ENCODE results near the gene KCNJ14. TPM values are rescaled to one million over a fixed set of nuclear protein-coding genes. Genes with fewer than 3 reads are reported as not detected.
A peak's percentile ranks its signal among the peaks of the same experiment; 100 is the strongest.

KCNJ14 gene
- total RNA-seq, 1 donor from 2014 or later, result 0.54 TPM

GRCh38 chr19:48499316-48500090, 44.1 kb downstream of the KCNJ14 start:
- H3K4me3 ChIP-seq (ENCODE audit: low read depth, low read length), result no peak overlapping the region
- H3K36me3 ChIP-seq (ENCODE audit: control insufficient read depth, insufficient read depth, low read length), result no peaks in the 10 kb centered on the region
- DNase-seq (ENCODE audit: low read depth), result no peak
- peaks cover 44% of the 10 kb centered on the region for H3K27me3 ChIP-seq (ENCODE audit: control insufficient read depth, insufficient read depth, low read length)
- no peak for TF ChIP-seq CTCF (IDR thresholded peaks at IDR 0.05; ENCODE audit: insufficient read depth, low read length, poor library complexity, severe bottlenecking)

- peak overlapping the region; percentile 31 for H3K4me3 ChIP-seq (ENCODE audit: low read depth, low read length)
- H3K27me3 ChIP-seq (ENCODE audit: control insufficient read depth, insufficient read depth, low read length), result peaks cover 44% of the 10 kb centered on the region
- no peak for DNase-seq (ENCODE audit: low read depth)
- TF ChIP-seq CTCF (IDR thresholded peaks at IDR 0.05; ENCODE audit: insufficient read depth, low read length, poor library complexity, severe bottlenecking), result no peak
- H3K36me3 ChIP-seq (ENCODE audit: control insufficient read depth, insufficient read depth, low read length), result no peaks in the 10 kb centered on the region
Measured at GRCh38 chr19:48500830-48501493, 45.6 kb downstream of the KCNJ14 start.

GRCh38 chr19:48501494-48502349, 46.3 kb downstream of the KCNJ14 start:
- Histone ChIP-seq H3K4me3 (ENCODE audit: low read depth, low read length) (peak overlapping the region; percentile 31), H3K27me3 (ENCODE audit: control insufficient read depth, insufficient read depth, low read length) (peaks cover 44% of the 10 kb centered on the region), H3K36me3 (ENCODE audit: control insufficient read depth, insufficient read depth, low read length) (no peaks in the 10 kb centered on the region)
- peak; percentile 68 for DNase-seq (ENCODE audit: low read depth)
- TF ChIP-seq CTCF (IDR thresholded peaks at IDR 0.05; ENCODE audit: insufficient read depth, low read length, poor library complexity, severe bottlenecking), result no peak

- Histone ChIP-seq H3K27me3 (ENCODE audit: control insufficient read depth, insufficient read depth, low read length) (peaks cover 38% of the 10 kb centered on the region), H3K4me3 (ENCODE audit: low read depth, low read length) (peak overlapping the region; percentile 28), H3K36me3 (ENCODE audit: control insufficient read depth, insufficient read depth, low read length) (no peaks in the 10 kb centered on the region)
- no peak for DNase-seq (ENCODE audit: low read depth)
- TF ChIP-seq CTCF (IDR thresholded peaks at IDR 0.05; ENCODE audit: insufficient read depth, low read length, poor library complexity, severe bottlenecking), result no peak
Measured at GRCh38 chr19:48502350-48503018, 47.1 kb downstream of the KCNJ14 start.

- no peak for DNase-seq (ENCODE audit: low read depth)
- TF ChIP-seq CTCF (IDR thresholded peaks at IDR 0.05; ENCODE audit: insufficient read depth, low read length, poor library complexity, severe bottlenecking), result peak; percentile 35
- no peak overlapping the region for H3K4me3 ChIP-seq (ENCODE audit: low read depth, low read length)
- no peaks in the 10 kb centered on the region for H3K36me3 ChIP-seq (ENCODE audit: control insufficient read depth, insufficient read depth, low read length)
- H3K27me3 ChIP-seq (ENCODE audit: control insufficient read depth, insufficient read depth, low read length), result peaks cover 24% of the 10 kb centered on the region
Measured at GRCh38 chr19:48506138-48506733, 50.9 kb downstream of the KCNJ14 start.
